Lower lobe of right lung (tissue), 2 donors: ENCODE data around the gene UNC13D. TPM values are rescaled to one million over a fixed set of nuclear protein-coding genes. Genes with fewer than 3 reads are reported as not detected.
A peak's percentile ranks its signal among the peaks of the same experiment; 100 is the strongest.
"Not testable (repeated sequence)": the region's sequence is repeated elsewhere in the genome, so short reads cannot be mapped to it uniquely, and the experiment has no call there.

Experiments used
- ATAC-seq, 2 donors: fragments of 200-7000 bp; cut with Tn5 transposase; one replicate each; pipeline ENCODE4 v1.9.1; 2020 to 2022; ENCODE audit warnings: mild to moderate bottlenecking in 2 of 2, moderate library complexity in 2 of 2
- DNase-seq: peaks from one replicate; pipeline ENCODE4 v3.0.0-alpha.2; 2020
- H3K27ac ChIP-seq: fragments of 200-600 bp; one replicate; pipeline ENCODE4 v1.8.0; 2022
- H3K27me3 ChIP-seq: fragments of 200-600 bp; one replicate; pipeline ENCODE4 v1.8.0; 2022; ENCODE audit warnings: low read depth
- H3K36me3 ChIP-seq: fragments of 200-600 bp; one replicate; pipeline ENCODE4 v1.8.0; 2022; ENCODE audit warnings: mild to moderate bottlenecking
- H3K4me1 ChIP-seq: fragments of 200-600 bp; one replicate; pipeline ENCODE4 v1.8.0; 2022
- H3K4me3 ChIP-seq: fragments of 200-600 bp; one replicate; pipeline ENCODE4 v1.8.0; 2022; ENCODE audit warnings: mild to moderate bottlenecking
- H3K9me3 ChIP-seq: fragments of 200-600 bp; one replicate; pipeline ENCODE4 v1.8.0; 2022
- intact Hi-C: fragments of 100-400 bp; cut with DNase I; formaldehyde crosslinking; loops from one replicate; pipeline ENCODE4 v1.11.0; 2022
- total RNA-seq: library from RNA; stranded (reverse); fragmentation: NEBNext Ultra II Directional; extraction: Animal tissue kit (Norgen Biotek cat#: 25700); gene quantifications from one replicate; pipeline ENCODE4 v1.2.1, GENCODE V29; 2021
- TF ChIP-seq, protein P1 (sequence below): fragments of 200-600 bp; IDR thresholded peaks from one replicate; pipeline ENCODE4 v1.8.0; 2022; ENCODE audit warnings: antibody characterized with exemption, mild to moderate bottlenecking
- donor health status: DM: no; HTN: yes; CAD: no; lungs with severe emphysema.

UNC13D gene
- total RNA-seq, 1 donor from 2014 or later = 118 TPM

DNA sequence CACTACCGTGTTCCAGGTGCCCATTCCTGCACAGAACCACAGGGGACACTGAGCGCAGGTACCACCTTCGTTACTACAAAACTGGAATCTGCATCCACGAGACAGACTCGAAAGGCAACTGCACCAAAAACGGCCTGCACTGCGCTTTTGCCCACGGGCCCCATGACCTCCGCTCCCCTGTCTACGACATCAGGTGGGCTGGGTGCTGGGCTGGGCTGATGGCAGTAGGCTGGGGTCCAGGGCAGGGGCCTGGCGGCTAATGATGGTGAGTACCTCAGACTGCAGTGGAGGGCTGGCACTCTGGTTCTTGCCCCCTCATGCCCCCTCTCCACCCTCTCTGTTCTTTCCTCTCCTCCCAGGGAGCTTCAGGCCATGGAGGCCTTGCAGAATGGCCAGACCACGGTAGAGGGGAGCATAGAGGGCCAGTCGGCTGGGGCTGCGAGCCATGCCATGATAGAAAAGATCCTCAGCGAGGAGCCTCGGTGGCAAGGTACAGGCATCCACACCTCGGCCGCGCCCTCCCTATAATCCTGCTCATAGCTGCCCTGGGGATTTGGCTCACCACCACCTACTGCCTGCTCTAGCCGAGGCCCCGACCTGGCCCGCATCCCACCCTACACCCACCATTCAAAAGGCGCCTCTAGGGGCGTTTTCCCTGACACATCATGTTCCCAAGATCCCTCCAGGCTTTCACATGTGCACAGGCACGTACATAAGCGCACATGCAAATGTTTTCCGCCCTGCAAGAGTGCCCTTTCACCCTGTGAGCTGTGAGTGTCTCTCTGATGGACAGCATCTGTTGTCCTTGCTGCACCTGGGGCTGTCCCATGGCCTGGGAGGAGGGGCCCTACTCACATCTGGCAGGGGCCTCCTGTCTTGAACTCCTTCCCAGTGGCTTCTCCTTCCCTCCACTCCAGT is 31.8 kb downstream of the UNC13D start:
- H3K9me3 ChIP-seq = no peaks in the 10 kb centered on the region
- H3K4me1 ChIP-seq = peaks cover 4% of the 10 kb centered on the region
- intact Hi-C loops = no loop called here
- DNase-seq (no peak), ATAC-seq (no peak)
- no peak overlapping the region for H3K27ac ChIP-seq
- H3K27me3 ChIP-seq = no peaks in the 10 kb centered on the region
- TF ChIP-seq, protein P1, sequence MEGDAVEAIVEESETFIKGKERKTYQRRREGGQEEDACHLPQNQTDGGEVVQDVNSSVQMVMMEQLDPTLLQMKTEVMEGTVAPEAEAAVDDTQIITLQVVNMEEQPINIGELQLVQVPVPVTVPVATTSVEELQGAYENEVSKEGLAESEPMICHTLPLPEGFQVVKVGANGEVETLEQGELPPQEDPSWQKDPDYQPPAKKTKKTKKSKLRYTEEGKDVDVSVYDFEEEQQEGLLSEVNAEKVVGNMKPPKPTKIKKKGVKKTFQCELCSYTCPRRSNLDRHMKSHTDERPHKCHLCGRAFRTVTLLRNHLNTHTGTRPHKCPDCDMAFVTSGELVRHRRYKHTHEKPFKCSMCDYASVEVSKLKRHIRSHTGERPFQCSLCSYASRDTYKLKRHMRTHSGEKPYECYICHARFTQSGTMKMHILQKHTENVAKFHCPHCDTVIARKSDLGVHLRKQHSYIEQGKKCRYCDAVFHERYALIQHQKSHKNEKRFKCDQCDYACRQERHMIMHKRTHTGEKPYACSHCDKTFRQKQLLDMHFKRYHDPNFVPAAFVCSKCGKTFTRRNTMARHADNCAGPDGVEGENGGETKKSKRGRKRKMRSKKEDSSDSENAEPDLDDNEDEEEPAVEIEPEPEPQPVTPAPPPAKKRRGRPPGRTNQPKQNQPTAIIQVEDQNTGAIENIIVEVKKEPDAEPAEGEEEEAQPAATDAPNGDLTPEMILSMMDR = no peak
- H3K4me3 ChIP-seq = no peak overlapping the region
- H3K36me3 ChIP-seq = peaks cover 79% of the 10 kb centered on the region

DNA sequence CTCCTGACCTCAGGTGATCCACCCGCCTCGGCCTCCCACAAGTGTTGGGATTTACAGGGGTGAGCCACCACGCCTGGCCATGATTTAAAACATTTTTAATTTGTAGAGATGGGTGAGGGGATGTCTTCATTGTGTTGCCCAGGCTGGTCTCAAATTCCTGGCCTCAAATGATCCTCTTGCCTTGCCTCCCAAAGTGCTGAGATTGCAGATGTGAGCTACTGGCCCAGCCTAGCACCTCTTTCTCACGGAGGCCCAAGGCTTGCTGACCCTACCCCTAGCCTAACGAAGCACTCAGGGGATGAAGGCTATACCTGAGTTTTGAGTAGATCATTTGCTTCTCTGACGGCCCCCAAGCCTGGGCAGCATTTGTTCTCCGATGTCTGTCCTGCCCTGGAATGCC is 33.0 kb downstream of the UNC13D start:
- TF ChIP-seq, protein P1 = no peak
- Histone ChIP-seq H3K4me1 (peaks cover 4% of the 10 kb centered on the region), H3K36me3 (peaks cover 67% of the 10 kb centered on the region), H3K9me3 (no peaks in the 10 kb centered on the region), H3K27ac (no peak overlapping the region), H3K4me3 (no peak overlapping the region), H3K27me3 (no peaks in the 10 kb centered on the region)
- intact Hi-C loops = no loop called here
- DNase-seq = peak; percentile 14
- no peak for ATAC-seq

DNA sequence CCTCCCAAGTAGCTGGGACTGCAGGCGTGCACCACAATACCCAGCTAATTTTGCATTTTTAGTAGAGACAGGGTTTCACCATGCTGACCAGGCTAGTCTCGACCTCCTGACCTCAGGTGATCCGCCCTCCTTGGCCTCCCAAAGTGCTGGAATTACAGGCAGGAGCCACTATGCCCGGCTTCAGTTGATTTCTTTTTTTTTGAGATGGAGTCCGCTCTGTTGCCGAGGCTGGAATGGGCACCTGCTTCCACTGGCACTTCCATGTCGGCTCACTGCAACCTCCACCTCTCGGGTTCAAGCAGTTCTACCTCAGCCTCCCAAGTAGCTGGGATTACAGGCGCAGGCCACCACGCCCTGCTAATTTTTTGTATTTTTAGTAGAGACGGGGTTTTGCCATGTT is 33.4 kb downstream of the UNC13D start:
- H3K9me3 ChIP-seq, ATAC-seq, intact Hi-C loops, H3K27me3 ChIP-seq, H3K4me1 ChIP-seq, H3K4me3 ChIP-seq, H3K27ac ChIP-seq: not testable (repeated sequence)
- DNase-seq = peak; percentile 6
- H3K36me3 ChIP-seq = peaks cover 63% of the 10 kb centered on the region

DNA sequence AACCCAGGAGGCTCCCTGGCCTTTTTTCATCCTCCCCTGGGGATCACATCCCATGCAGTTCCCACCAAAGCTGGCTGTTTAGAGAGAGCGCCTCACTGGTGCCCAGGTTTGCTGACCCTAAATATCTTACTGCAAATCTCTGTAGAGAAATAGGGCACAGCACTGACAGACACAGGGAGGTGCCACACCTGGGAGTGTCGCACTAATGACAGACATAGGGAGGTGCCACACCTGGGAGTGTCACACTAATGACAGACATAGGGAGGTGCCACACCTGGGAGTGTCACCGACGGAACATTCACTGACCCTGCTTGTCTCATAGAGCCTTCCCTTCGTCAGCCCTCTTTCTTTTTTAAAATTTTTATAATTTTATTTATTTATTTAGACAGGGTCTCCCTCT is 34.0 kb downstream of the UNC13D start:
- Histone ChIP-seq H3K27ac (no peak overlapping the region), H3K36me3 (peaks cover 58% of the 10 kb centered on the region)
- TF ChIP-seq, protein P1 = no peak

DNA sequence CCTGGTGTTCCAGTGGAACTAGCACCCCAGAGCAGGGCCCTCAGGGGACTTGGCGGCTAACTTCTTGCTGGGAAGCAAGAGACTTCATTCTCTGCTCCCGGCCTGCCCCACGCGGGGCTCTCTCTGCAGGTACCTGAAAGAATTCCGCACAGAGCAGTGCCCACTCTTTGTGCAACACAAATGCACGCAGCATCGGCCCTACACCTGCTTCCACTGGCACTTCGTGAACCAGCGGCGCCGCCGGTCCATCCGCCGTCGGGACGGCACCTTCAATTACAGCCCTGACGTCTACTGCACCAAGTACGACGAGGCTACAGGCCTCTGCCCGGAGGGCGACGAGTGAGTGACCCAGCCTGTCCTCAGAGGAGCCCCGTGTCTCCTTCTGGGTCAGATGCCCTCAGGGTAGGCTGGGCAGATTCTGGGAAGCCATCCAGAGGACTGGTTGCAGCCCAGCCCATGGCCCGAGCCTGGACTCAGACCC is 34.5 kb downstream of the UNC13D start:
- intact Hi-C loops = no loop called here
- Histone ChIP-seq H3K27ac (no peak overlapping the region), H3K4me3 (no peak overlapping the region), H3K27me3 (no peaks in the 10 kb centered on the region), H3K9me3 (no peaks in the 10 kb centered on the region), H3K4me1 (peaks cover 4% of the 10 kb centered on the region), H3K36me3 (peaks cover 52% of the 10 kb centered on the region)
- DNase-seq = peak; percentile 37
- no peak for ATAC-seq
- TF ChIP-seq, protein P1 = no peak

More for the DNA sequence above, 34.0 kb downstream of the UNC13D start:
- Histone ChIP-seq H3K4me1 (peaks cover 4% of the 10 kb centered on the region), H3K9me3 (no peaks in the 10 kb centered on the region), H3K27me3 (no peaks in the 10 kb centered on the region), H3K4me3 (no peak overlapping the region)
- intact Hi-C loops = no loop called here
- DNase-seq (peak; percentile 10), ATAC-seq (no peak)
